SK-N-SH treated with all-trans-retinoic acid at 6 μM for 48 hours (cell line): Measurements from ENCODE around the gene ARFIP1.

ENCODE experiments used
- CSDC2 ChIP-seq: fragments of 250-450 bp; sonication (Bioruptor Pico); IDR thresholded peaks from 2 replicates; pipeline ENCODE4 v1.5.0; 2020; ENCODE audit warnings: mild to moderate bottlenecking, moderate library complexity
- CSRNP3 ChIP-seq: fragments of 250-450 bp; sonication (Bioruptor Pico); IDR thresholded peaks from 2 replicates; pipeline ENCODE4 v1.5.1; 2021; ENCODE audit warnings: mild to moderate bottlenecking, moderate library complexity
- SNAI2 ChIP-seq: fragments of 250-450 bp; sonication (Bioruptor Pico); IDR thresholded peaks from 2 replicates; pipeline ENCODE4 v1.5.0; 2020; ENCODE audit warnings: mild to moderate bottlenecking, moderate library complexity
- ZFP3 ChIP-seq: fragments of 250-450 bp; sonication (Bioruptor Pico); IDR thresholded peaks from 2 replicates; pipeline ENCODE4 v1.5.0; 2020; ENCODE audit warnings: mild to moderate bottlenecking, moderate library complexity
- ZFP30 ChIP-seq: fragments of 450-650 bp; formaldehyde crosslinking; IDR thresholded peaks from 2 replicates; pipeline ENCODE4 v1.5.0; 2022; ENCODE audit warnings: mild to moderate bottlenecking, moderate library complexity
- ZNF565 ChIP-seq: fragments of 450-650 bp; formaldehyde crosslinking; conservative IDR thresholded peaks from 2 replicates; pipeline ENCODE4 v1.5.0; 2020; ENCODE audit warnings: low read depth, mild to moderate bottlenecking, moderate library complexity
- ZNF8 ChIP-seq: fragments of 450-650 bp; formaldehyde crosslinking; IDR thresholded peaks from 2 replicates; pipeline ENCODE4 v1.5.0; 2020; ENCODE audit warnings: mild to moderate bottlenecking, moderate library complexity

GRCh38 chr4:152748619-152749018 is 31.1 kb upstream of the ARFIP1 start:
- TF ChIP-seq CSRNP3 (CRISPR knock-in tag) (no peak), ZNF8 (CRISPR knock-in tag) (no peak), ZFP30 (CRISPR knock-in tag) (no peak), ZNF565 (CRISPR knock-in tag) (no peak), ZFP3 (CRISPR knock-in tag) (no peak), SNAI2 (CRISPR knock-in tag) (no peak), CSDC2 (no peak)
